Measurements from ENCODE around the gene POGK.

DNA sequence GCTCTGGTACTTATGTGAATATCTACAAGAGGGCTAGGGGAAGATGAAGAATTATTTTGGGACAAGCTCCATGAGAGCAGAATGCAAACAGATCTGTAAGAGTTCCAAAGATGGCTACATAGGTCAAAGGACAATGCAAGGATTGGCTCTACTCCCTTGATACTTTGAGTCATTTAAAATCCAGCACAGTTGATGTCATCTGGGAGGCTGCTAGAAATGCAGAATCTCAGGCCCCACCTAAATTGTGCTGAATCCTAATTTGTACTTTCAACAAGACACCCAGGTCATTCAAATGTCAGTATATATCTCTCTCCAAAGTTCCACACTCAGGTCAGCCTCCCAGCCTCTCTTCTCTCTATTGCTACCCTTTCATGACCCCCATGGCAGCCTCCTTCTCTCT lies 60.5 kb downstream of the POGK start:
- TF ChIP-seq, protein P1, sequence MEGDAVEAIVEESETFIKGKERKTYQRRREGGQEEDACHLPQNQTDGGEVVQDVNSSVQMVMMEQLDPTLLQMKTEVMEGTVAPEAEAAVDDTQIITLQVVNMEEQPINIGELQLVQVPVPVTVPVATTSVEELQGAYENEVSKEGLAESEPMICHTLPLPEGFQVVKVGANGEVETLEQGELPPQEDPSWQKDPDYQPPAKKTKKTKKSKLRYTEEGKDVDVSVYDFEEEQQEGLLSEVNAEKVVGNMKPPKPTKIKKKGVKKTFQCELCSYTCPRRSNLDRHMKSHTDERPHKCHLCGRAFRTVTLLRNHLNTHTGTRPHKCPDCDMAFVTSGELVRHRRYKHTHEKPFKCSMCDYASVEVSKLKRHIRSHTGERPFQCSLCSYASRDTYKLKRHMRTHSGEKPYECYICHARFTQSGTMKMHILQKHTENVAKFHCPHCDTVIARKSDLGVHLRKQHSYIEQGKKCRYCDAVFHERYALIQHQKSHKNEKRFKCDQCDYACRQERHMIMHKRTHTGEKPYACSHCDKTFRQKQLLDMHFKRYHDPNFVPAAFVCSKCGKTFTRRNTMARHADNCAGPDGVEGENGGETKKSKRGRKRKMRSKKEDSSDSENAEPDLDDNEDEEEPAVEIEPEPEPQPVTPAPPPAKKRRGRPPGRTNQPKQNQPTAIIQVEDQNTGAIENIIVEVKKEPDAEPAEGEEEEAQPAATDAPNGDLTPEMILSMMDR (IDR thresholded peaks at IDR 0.05) = no peak
- TF ChIP-seq EZH2 (IDR thresholded peaks at IDR 0.05) = no peak
- TF ChIP-seq EZH2phosphoT487 (IDR thresholded peaks at IDR 0.05) = no peak

All from neural progenitor cell (in vitro differentiated cells).